C4-2B (cell line): Measurements from ENCODE around the gene HDAC1.

ENCODE experiments used
- ZFX ChIP-seq: fragments of 450-650 bp; IDR thresholded peaks from 2 replicates; pipeline ENCODE4 v1.6.1; 2017
- TF ChIP-seq, protein P1 (sequence below): fragments of 450-650 bp; conservative IDR thresholded peaks from 2 replicates; pipeline ENCODE4 v1.5.1; 2017; ENCODE audit warnings: mild to moderate bottlenecking

- TF ChIP-seq, protein P1, sequence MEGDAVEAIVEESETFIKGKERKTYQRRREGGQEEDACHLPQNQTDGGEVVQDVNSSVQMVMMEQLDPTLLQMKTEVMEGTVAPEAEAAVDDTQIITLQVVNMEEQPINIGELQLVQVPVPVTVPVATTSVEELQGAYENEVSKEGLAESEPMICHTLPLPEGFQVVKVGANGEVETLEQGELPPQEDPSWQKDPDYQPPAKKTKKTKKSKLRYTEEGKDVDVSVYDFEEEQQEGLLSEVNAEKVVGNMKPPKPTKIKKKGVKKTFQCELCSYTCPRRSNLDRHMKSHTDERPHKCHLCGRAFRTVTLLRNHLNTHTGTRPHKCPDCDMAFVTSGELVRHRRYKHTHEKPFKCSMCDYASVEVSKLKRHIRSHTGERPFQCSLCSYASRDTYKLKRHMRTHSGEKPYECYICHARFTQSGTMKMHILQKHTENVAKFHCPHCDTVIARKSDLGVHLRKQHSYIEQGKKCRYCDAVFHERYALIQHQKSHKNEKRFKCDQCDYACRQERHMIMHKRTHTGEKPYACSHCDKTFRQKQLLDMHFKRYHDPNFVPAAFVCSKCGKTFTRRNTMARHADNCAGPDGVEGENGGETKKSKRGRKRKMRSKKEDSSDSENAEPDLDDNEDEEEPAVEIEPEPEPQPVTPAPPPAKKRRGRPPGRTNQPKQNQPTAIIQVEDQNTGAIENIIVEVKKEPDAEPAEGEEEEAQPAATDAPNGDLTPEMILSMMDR: no peak
- no peak for TF ChIP-seq ZFX
These were observed 60.4 kb downstream of the HDAC1 start for GRCh38 chr1:32352239-32352745.
